ENCODE measurements around the gene DDHD1.

The DDHD1 gene

GRCh38 chr14:53174918-53175317, 21.8 kb upstream of the DDHD1 start:
- DNase-seq (ENCODE audit: low read depth), result no peak
- no peak overlapping the region for H3K4me3 ChIP-seq (ENCODE audit: low read depth, low read length)
- TF ChIP-seq CTCF (IDR thresholded peaks at IDR 0.05; ENCODE audit: low read depth, low read length, missing control alignments), result no peak

- no peak for DNase-seq (ENCODE audit: low read depth)
- TF ChIP-seq CTCF (IDR thresholded peaks at IDR 0.05; ENCODE audit: low read depth, low read length, missing control alignments), result no peak
- H3K4me3 ChIP-seq (ENCODE audit: low read depth, low read length), result no peak overlapping the region
These were observed 15.7 kb upstream of the DDHD1 start for GRCh38 chr14:53168786-53169185.

- no peak for DNase-seq (ENCODE audit: low read depth)
- TF ChIP-seq CTCF (IDR thresholded peaks at IDR 0.05; ENCODE audit: low read depth, low read length, missing control alignments), result no peak
- no peak overlapping the region for H3K4me3 ChIP-seq (ENCODE audit: low read depth, low read length)
These were observed 14.6 kb upstream of the DDHD1 start for GRCh38 chr14:53167602-53168328.

GRCh38 chr14:53161758-53162435, 8.8 kb upstream of the DDHD1 start:
- TF ChIP-seq CTCF (IDR thresholded peaks at IDR 0.05; ENCODE audit: low read depth, low read length, missing control alignments), result no peak
- H3K4me3 ChIP-seq (ENCODE audit: low read depth, low read length), result no peak overlapping the region
- DNase-seq (ENCODE audit: low read depth), result no peak

GRCh38 chr14:53156238-53156637, 3.1 kb upstream of the DDHD1 start:
- TF ChIP-seq CTCF (IDR thresholded peaks at IDR 0.05; ENCODE audit: low read depth, low read length, missing control alignments), result no peak
- no peak for DNase-seq (ENCODE audit: low read depth)
- H3K4me3 ChIP-seq (ENCODE audit: low read depth, low read length), result no peak overlapping the region

- peak overlapping the region; percentile 18 for H3K4me3 ChIP-seq (ENCODE audit: low read depth, low read length)
- DNase-seq (ENCODE audit: low read depth), result no peak
- TF ChIP-seq CTCF (IDR thresholded peaks at IDR 0.05; ENCODE audit: low read depth, low read length, missing control alignments), result no peak
These were observed 584 bp upstream of the DDHD1 start for GRCh38 chr14:53153702-53154112.

Measured in GM12864 (cell line).